IPS-18c (cell line): Measurements from ENCODE around the gene TLCD2.
A peak's percentile ranks its signal among the peaks of the same experiment; 100 is the strongest.
"Not testable (repeated sequence)": the region's sequence is repeated elsewhere in the genome, so short reads cannot be mapped to it uniquely, and the experiment has no call there.

Source experiments
- H3K4me3 ChIP-seq: 2 replicates; pipeline ENCODE4 v1.7.0; 2013; ENCODE audit warnings: low read depth, mild to moderate bottlenecking, low read length, moderate library complexity; ENCODE audit not compliant: insufficient read depth
- H3K9me3 ChIP-seq: one replicate; pipeline ENCODE4 v1.6.1; 2013; ENCODE audit warnings: mild to moderate bottlenecking, low read length, moderate library complexity; ENCODE audit not compliant: control insufficient read depth, insufficient read depth

TLCD2 gene

GRCh38 chr17:1724869-1725641, 14.9 kb upstream of the TLCD2 start:
- H3K4me3 ChIP-seq: peak overlapping the region; percentile 71
- H3K9me3 ChIP-seq: no peaks in the 10 kb centered on the region

DNA sequence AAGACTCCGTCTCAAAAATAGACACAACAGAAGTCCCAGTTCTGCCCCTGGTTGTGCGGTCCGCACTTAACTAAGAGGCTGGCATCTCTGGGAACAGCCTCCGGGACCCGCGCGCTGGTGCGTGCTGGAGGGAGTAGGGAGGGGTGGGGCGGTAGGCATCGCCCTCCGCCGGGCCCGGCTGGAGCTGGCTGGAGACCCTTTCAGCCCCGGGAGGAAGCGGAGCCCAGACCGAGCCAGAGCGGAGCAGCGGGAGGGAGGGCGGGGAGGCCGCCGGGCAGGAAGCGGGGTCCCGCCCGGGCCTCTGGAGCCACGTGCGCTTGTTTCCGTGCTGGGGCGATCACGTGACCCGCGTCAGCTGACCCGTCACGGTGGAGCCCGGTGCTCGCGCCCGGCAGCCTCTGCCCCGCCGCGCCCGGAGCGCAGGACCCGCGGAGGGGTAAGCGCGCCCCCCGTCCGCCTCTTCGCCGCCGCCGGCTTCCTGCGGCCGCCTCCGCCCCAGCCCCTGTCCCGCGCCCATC, 14.2 kb upstream of the TLCD2 start, which contains the start of gene WDR81:
TSS of gene WDR81 (plus strand) at position 354 of the 518 bp plus-strand sequence. CDS start 256 bp downstream, outside the sequence.
- peak within 1 kb of the TSS; percentile 71 for H3K4me3 ChIP-seq
- no peaks in the 10 kb centered on the region for H3K9me3 ChIP-seq

GRCh38 chr17:1722022-1722421, 11.8 kb upstream of the TLCD2 start:
- not testable (repeated sequence) for H3K4me3 ChIP-seq, H3K9me3 ChIP-seq

DNA sequence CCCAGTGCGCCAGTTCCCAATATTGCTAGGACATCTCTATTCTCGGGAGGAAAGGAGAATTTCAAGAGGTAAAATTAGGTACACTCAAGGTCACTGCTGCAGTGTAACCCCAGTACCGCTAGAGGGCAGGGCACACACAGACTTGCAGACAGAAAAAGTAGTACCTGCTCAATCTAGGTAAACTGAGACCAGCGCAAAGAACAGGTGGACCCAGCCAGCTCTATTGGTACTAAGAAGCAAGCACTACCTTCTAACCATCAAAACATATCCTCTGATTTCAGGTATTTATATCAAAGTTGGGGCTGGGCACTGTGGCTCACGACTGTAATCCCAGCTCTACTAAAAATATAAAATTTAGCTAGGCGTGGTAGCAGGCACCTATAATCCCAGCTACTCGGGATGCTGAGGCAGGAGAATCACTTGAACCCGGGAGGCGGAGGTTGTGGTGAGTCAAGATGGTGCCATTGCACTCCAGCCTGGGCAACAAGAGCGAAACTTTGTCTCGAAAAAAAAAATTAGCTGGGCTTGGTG, 10.7 kb upstream of the TLCD2 start:
- no peak overlapping the region for H3K4me3 ChIP-seq
- H3K9me3 ChIP-seq: no peaks in the 10 kb centered on the region

DNA sequence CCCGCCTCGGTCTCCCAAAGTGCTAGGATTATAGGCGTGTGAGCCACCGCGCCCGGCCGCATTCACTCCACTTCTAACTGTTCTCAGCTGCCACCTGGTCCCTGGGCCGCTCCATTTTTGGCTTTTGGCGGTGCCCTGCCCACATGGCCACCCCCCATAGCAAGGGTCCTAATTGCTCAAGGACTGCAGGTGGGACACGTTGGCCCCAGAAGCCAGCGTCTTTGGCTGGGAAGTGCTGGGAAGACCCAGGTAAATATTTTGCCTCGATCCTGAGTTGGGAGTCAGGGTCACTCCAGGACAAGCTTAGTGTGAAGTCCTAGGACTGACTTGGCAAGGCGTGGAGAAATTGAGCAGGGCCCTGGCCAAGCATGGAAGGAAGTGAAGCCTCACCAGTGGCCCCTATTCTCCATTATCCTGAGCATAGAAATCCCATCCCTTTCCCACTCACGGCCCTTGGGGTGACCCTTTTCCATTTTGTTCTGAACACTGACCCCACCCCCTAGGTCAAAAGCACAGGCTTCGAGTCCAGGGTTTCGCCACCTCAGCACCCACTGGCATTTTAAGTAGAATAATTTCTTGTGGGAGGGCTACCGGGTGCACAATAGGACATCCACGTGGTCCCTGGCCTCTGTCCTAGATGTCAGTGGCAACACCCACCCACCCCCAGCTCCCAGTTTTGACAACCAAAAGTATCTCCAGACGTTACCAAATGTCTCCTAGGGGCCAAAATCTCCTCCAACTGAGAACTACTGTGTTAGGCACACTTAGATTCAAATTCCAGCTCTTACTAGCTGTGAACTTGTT, 8.4 kb upstream of the TLCD2 start:
- Histone ChIP-seq H3K9me3 (no peaks in the 10 kb centered on the region), H3K4me3 (no peak overlapping the region)

DNA sequence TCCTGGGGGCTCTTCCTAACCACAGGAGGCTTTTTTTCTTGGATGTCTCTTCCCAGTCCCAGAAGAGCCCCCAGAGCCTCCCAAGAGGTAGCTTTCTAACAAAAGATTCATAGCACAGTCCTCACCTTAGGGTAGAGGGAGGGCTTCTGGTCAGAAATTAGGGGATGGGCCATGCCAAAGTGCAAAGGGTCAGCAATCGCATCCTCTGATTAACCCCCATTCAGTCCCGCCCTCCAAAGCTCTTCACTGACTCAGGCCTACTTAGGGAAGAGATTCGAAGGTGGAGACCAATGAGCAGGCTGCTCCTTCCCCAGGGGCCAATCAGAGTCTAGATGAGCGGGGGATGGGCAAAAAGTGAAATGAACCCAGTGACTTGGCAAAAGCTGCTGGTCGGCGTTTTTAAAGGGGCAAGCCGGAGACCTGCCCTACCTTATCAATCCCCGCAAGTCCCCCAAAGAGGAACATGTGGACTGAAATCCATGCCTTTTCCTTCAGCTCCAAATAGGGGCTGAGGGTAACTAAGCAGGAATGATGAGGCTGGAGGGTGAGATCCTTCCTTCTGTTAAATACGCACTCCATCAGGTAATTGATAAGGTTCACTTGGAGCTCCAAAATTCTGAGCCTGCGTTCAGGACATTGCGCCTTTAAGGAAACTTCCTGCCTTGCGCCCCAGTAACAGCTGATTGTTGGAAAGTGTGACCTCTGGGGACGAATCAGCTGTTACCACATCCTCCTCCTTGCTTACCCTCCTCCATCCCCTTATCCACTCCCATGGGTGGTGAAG, 6.9 kb upstream of the TLCD2 start:
- no peaks in the 10 kb centered on the region for H3K9me3 ChIP-seq
- peak overlapping the region; percentile 75 for H3K4me3 ChIP-seq

GRCh38 chr17:1716076-1716911, 6.1 kb upstream of the TLCD2 start:
- Histone ChIP-seq H3K4me3 (peak overlapping the region; percentile 78), H3K9me3 (no peaks in the 10 kb centered on the region)

DNA sequence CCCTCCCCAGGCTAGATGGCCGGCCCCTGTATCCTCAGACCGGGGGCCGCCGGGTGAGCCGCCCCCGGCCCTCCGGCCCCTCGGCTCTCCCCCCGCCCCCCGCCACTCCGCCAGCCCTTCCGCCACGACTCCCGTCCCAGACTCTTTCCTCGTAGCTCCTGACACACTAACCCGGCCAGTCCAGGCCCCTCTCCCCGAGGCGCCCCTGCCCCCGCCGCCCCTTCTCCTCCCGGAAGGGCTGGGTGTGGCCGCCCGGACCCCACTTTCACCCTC, 5.6 kb upstream of the TLCD2 start:
- Histone ChIP-seq H3K9me3 (no peaks in the 10 kb centered on the region), H3K4me3 (peak overlapping the region; percentile 78)

GRCh38 chr17:1714980-1715802, 5.0 kb upstream of the TLCD2 start:
- Histone ChIP-seq H3K4me3 (peak overlapping the region; percentile 78), H3K9me3 (no peaks in the 10 kb centered on the region)

- H3K4me3 ChIP-seq: peak overlapping the region; percentile 78
These were observed 4.3 kb upstream of the TLCD2 start for GRCh38 chr17:1714427-1714979.

GRCh38 chr17:1713878-1714426, 3.8 kb upstream of the TLCD2 start:
- Histone ChIP-seq H3K4me3 (peak overlapping the region; percentile 78), H3K9me3 (no peaks in the 10 kb centered on the region)

More at GRCh38 chr17:1714427-1714979, 4.3 kb upstream of the TLCD2 start:
- H3K9me3 ChIP-seq: no peaks in the 10 kb centered on the region

GRCh38 chr17:1713160-1713877, 3.1 kb upstream of the TLCD2 start:
- H3K4me3 ChIP-seq: no peak overlapping the region

GRCh38 chr17:1712271-1712670, 2.1 kb upstream of the TLCD2 start:
- H3K4me3 ChIP-seq: no peak overlapping the region
- H3K9me3 ChIP-seq: no peaks in the 10 kb centered on the region

More at GRCh38 chr17:1713160-1713877, 3.1 kb upstream of the TLCD2 start:
- no peaks in the 10 kb centered on the region for H3K9me3 ChIP-seq

DNA sequence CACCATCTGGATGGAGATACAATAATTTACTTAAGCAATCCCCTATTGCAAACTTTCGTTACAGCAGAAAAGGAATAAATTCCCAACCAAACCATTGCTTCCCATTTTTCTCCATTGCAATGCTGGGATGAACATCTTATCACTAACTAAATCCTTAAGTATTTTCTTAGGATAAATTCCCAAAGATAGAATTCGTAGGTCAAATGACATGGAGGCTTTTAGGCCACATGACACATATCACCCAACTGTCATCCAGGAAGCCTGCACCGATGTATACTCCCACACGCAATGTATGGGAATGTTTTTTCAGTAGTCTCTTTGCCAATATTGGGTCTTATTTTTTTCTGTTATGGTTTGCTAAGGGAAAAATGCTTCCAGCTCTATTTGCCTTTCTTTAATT, 1.6 kb upstream of the TLCD2 start:
- H3K9me3 ChIP-seq: no peaks in the 10 kb centered on the region
- no peak overlapping the region for H3K4me3 ChIP-seq
